ENCODE measurements around the gene MYT1. TPM values are rescaled to one million over a fixed set of nuclear protein-coding genes. Genes with fewer than 3 reads are reported as not detected.
A peak's percentile ranks its signal among the peaks of the same experiment; 100 is the strongest.

MYT1 gene
- total and polyA plus RNA-seq, 2 of the 13 experiments (the other 11 are each of a cell fraction or from before 2014, with no cell fraction given): 0.58 to 2.5 TPM

DNA sequence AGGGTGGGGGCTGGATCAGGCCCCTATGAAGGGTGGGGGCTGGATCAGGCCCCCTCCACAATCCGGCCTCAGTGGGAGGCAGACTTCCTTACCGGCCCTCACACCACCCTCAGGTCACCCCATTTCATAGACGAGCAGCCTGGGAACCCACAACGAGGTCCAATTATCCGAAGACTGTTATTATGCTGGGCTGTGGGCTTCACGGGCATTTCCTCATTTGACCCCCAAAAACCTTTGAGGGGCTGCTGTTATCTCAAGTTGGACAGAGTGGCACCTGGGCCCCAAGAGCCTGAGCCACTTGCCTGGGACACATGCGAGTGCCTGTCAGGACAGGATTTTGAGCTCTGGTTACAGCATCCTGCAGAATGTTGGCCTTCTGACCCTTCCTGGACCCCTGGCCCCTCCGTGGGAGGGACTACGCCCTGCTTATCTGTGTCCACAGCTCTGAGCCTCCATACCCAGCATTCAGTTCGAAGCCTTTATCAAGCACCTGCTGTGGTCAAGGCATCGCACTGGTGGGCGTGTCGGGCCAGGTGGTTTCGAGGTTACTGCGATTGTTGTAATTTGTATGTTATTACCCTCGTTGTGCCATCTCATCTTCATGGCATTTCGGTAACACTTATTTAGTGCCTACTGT, 56.8 kb downstream of the MYT1 start (continued):
- peak; percentile 40; the same call in 1 of the 2 replicates for TF ChIP-seq ZNF280B (CRISPR knock-in tag; IDR thresholded peaks at IDR 0.05; ENCODE audit: borderline replicate concordance)
- no peak for TF ChIP-seq ZC3H4 (CRISPR knock-in tag; IDR thresholded peaks at IDR 0.05; ENCODE audit: borderline replicate concordance)
- TF ChIP-seq ZFP1 (CRISPR knock-in tag; IDR thresholded peaks at IDR 0.05): no peak
- TF ChIP-seq, protein P1, sequence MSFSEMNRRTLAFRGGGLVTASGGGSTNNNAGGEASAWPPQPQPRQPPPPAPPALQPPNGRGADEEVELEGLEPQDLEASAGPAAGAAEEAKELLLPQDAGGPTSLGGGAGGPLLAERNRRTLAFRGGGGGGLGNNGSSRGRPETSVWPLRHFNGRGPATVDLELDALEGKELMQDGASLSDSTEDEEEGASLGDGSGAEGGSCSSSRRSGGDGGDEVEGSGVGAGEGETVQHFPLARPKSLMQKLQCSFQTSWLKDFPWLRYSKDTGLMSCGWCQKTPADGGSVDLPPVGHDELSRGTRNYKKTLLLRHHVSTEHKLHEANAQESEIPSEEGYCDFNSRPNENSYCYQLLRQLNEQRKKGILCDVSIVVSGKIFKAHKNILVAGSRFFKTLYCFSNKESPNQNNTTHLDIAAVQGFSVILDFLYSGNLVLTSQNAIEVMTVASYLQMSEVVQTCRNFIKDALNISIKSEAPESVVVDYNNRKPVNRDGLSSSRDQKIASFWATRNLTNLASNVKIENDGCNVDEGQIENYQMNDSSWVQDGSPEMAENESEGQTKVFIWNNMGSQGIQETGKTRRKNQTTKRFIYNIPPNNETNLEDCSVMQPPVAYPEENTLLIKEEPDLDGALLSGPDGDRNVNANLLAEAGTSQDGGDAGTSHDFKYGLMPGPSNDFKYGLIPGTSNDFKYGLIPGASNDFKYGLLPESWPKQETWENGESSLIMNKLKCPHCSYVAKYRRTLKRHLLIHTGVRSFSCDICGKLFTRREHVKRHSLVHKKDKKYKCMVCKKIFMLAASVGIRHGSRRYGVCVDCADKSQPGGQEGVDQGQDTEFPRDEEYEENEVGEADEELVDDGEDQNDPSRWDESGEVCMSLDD (CRISPR knock-in tag; IDR thresholded peaks at IDR 0.05; ENCODE audit: borderline replicate concordance): no peak
- TF ChIP-seq DBP (CRISPR knock-in tag; IDR thresholded peaks at IDR 0.05; ENCODE audit: not compliant biosample characterization): no peak
- TF ChIP-seq TRIM24 (CRISPR knock-in tag; IDR thresholded peaks at IDR 0.05): peak; percentile 53; the same call in 1 of the 2 replicates
- TF ChIP-seq, protein P2, sequence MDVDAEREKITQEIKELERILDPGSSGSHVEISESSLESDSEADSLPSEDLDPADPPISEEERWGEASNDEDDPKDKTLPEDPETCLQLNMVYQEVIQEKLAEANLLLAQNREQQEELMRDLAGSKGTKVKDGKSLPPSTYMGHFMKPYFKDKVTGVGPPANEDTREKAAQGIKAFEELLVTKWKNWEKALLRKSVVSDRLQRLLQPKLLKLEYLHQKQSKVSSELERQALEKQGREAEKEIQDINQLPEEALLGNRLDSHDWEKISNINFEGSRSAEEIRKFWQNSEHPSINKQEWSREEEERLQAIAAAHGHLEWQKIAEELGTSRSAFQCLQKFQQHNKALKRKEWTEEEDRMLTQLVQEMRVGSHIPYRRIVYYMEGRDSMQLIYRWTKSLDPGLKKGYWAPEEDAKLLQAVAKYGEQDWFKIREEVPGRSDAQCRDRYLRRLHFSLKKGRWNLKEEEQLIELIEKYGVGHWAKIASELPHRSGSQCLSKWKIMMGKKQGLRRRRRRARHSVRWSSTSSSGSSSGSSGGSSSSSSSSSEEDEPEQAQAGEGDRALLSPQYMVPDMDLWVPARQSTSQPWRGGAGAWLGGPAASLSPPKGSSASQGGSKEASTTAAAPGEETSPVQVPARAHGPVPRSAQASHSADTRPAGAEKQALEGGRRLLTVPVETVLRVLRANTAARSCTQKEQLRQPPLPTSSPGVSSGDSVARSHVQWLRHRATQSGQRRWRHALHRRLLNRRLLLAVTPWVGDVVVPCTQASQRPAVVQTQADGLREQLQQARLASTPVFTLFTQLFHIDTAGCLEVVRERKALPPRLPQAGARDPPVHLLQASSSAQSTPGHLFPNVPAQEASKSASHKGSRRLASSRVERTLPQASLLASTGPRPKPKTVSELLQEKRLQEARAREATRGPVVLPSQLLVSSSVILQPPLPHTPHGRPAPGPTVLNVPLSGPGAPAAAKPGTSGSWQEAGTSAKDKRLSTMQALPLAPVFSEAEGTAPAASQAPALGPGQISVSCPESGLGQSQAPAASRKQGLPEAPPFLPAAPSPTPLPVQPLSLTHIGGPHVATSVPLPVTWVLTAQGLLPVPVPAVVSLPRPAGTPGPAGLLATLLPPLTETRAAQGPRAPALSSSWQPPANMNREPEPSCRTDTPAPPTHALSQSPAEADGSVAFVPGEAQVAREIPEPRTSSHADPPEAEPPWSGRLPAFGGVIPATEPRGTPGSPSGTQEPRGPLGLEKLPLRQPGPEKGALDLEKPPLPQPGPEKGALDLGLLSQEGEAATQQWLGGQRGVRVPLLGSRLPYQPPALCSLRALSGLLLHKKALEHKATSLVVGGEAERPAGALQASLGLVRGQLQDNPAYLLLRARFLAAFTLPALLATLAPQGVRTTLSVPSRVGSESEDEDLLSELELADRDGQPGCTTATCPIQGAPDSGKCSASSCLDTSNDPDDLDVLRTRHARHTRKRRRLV (CRISPR knock-in tag; IDR thresholded peaks at IDR 0.05): no peak
- no peak for TF ChIP-seq SP1 (IDR thresholded peaks at IDR 0.05)
- TF ChIP-seq SP1 (CRISPR knock-in tag; IDR thresholded peaks at IDR 0.05): no peak
- TF ChIP-seq GATAD2A (CRISPR knock-in tag; IDR thresholded peaks at IDR 0.05): peak; percentile 44; the same call in 1 of the 2 replicates
- no peak for TF ChIP-seq ZNF441 (CRISPR knock-in tag; IDR thresholded peaks at IDR 0.05; ENCODE audit: borderline replicate concordance)
- no peak for TF ChIP-seq ZNF44 (CRISPR knock-in tag; IDR thresholded peaks at IDR 0.05)
- no peak for TF ChIP-seq MIER2 (CRISPR knock-in tag; IDR thresholded peaks at IDR 0.05)
- no peak for TF ChIP-seq GMEB2 (CRISPR knock-in tag; IDR thresholded peaks at IDR 0.05; ENCODE audit: low read depth)

Data from HepG2 (cell line).